Retinal pigment epithelial cell (primary cell): ENCODE results near the gene GJC2.

Experiments
- DNase-seq: peaks from one replicate; pipeline ENCODE4 v3.0.0-alpha.2; 2010; ENCODE audit warnings: low read depth
- H3K4me3 ChIP-seq: 2 replicates; pipeline ENCODE4 v1.5.1; 2011; ENCODE audit warnings: mild to moderate bottlenecking, low read length, control low read depth, moderate library complexity
- TF ChIP-seq, protein P1 (sequence below): conservative IDR thresholded peaks from 2 replicates; pipeline ENCODE4 v1.5.1; 2011; ENCODE audit warnings: low read depth, low read length, control low read depth, inconsistent platforms

The GJC2 gene

DNA sequence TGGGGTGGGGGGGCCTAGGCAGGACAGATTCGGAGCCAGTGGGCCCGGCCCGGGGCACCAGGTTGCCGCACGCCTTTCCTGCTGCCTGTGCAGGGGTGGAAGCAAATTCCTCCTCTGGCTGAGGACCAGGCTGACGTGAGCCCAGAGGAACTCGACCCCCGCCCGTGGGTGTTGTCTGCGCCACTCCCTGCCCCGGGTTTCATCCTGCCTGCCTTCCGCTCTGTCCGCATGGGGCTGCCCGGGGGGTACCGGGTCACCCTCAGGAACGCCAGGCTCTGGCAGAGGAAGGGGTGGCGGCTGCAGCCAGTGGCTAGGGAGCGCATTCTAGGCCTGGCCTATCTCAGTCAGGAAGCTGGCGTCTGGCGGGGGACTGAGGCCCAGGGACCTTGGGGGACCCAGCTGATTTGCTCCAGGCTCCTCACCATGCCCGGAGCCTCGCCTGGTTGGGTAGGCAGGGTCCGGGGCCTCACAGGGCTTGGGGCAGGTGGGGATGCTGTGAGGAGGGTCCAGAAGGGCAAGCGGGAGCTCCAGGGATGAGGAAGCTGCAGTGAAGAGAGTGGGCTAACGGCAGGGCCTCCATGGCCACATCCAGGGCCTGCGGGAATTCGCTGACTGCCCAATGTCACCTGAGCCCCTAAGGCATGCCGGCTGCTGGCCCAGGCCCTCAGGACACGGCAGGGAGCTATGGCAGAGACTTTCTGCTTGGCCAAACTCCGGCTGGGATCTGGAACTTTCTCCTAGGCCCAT is 13.4 kb downstream of the GJC2 start:
- H3K4me3 ChIP-seq = no peak overlapping the region
- TF ChIP-seq, protein P1, sequence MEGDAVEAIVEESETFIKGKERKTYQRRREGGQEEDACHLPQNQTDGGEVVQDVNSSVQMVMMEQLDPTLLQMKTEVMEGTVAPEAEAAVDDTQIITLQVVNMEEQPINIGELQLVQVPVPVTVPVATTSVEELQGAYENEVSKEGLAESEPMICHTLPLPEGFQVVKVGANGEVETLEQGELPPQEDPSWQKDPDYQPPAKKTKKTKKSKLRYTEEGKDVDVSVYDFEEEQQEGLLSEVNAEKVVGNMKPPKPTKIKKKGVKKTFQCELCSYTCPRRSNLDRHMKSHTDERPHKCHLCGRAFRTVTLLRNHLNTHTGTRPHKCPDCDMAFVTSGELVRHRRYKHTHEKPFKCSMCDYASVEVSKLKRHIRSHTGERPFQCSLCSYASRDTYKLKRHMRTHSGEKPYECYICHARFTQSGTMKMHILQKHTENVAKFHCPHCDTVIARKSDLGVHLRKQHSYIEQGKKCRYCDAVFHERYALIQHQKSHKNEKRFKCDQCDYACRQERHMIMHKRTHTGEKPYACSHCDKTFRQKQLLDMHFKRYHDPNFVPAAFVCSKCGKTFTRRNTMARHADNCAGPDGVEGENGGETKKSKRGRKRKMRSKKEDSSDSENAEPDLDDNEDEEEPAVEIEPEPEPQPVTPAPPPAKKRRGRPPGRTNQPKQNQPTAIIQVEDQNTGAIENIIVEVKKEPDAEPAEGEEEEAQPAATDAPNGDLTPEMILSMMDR = no peak
- no peak for DNase-seq

DNA sequence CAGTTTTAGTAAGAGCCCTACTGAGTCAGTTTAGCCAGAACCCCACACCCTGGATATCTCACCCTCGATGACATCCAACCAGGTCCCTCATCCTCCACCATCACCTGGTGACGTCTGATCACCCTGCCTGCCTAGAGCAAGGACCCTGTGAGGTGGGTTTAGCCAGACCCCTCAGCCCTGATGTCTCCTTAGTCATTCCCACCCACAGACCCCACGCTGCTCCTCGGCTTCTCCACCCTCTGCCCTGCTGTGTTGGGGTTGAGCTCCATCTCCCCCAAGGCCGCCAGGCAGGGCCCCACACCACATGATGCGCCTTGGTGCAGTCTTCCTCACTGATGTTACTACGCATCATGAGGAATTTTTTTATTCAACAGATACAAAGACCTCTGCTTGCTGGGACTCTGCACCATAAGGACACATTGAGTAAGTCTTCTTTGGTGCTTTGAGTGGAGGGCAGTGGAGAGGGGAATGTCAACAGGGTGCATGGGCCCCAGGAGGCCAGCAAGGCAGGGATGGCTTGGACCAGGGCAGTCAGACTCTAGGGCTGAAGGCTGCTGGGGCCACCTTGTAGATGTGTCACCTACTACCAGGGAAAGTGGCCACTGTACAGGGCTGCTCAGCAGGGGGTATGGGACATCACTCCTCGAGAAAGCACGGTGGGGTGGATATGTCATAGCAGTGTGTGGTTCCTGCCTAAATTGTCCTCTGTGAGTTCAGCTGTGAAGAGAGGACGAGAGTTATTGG is 14.2 kb downstream of the GJC2 start:
- TF ChIP-seq, protein P1 = no peak
- DNase-seq = no peak
- no peak overlapping the region for H3K4me3 ChIP-seq

DNA sequence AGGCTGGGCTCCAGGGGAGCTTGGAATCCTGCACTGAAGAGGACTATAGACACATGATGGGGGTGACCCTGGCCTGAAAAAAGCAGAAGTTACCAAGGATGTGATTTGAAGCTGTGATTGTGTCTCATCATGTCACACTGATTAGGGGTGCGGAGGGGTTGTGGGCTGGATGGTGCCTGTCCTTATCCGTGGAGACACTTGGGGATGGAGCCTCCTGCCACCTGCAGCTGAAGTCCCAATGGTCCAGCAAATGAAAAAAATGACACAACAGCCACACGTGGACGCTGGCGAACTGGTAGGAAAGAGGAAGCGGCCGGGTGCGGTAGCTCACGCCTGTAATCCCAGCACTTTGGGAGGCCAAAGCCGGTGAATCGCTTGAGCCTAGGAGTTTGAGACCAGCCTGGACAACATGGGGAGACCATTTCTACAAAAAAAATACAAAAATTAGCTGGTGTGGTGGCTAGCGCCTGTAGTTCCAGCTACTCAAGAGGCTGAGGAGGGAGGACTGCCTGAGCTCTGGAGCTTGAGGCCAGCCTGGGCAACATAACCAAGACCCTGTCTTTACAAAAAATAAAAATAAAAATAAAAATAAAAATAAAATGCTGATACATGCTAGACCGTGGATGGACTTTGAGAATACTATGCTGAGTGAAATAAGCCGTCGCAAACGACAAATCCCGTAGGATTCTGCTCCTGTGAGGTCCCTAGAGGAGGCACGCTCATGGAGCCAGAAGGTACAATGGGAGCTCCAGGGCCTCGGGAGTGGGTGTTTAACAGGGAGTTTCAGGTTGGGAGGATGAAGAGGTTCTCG is 15.0 kb downstream of the GJC2 start:
- DNase-seq = no peak
- H3K4me3 ChIP-seq = peak overlapping the region; percentile 63
- TF ChIP-seq, protein P1 = no peak

DNA sequence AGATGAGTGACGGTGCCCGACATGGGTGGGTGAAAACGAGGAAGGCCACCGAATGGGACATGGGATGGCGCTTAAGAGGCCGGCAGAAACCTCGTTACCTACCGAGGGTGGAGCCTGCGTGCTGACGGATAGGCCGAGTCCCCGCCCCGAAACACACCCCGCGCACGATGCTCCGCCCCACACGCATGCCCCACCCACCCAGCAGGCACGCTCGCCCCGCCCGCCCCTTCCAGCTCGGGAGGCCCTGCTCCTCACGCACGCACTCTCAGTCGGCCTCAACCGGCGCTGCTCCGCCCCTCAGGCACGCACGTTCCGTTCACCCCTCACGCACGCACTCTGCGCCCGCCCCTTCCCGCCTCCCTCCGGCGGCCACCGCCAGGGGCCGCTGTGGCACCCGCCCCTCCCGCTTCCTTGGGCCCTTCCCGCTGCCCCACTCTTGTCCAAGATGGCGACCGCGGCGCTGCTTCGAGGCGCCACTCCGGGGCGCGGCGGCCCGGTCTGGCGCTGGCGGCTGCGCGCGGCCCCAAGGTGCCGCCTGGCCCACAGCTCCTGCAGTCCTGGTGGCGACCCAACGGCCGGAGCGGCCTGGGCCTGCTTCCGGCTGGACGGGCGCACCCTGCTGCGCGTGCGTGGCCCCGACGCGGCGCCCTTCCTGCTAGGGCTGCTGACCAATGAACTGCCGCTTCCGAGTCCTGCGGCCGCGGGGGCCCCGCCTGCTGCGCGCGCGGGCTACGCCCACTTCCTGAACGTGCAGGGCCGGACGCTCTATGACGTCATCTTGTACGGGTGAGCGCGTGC is 15.8 kb downstream of the GJC2 start, which contains the start of gene IBA57:
Gene IBA57, plus strand, starts transcription at position 433 of the 798 bp plus-strand sequence. Its CDS starts 13 bp downstream, at position 446.
- peak; percentile 93 for DNase-seq
- TF ChIP-seq, protein P1 = peak; percentile 78
- peak within 1 kb of the TSS; percentile 76 for H3K4me3 ChIP-seq

DNA sequence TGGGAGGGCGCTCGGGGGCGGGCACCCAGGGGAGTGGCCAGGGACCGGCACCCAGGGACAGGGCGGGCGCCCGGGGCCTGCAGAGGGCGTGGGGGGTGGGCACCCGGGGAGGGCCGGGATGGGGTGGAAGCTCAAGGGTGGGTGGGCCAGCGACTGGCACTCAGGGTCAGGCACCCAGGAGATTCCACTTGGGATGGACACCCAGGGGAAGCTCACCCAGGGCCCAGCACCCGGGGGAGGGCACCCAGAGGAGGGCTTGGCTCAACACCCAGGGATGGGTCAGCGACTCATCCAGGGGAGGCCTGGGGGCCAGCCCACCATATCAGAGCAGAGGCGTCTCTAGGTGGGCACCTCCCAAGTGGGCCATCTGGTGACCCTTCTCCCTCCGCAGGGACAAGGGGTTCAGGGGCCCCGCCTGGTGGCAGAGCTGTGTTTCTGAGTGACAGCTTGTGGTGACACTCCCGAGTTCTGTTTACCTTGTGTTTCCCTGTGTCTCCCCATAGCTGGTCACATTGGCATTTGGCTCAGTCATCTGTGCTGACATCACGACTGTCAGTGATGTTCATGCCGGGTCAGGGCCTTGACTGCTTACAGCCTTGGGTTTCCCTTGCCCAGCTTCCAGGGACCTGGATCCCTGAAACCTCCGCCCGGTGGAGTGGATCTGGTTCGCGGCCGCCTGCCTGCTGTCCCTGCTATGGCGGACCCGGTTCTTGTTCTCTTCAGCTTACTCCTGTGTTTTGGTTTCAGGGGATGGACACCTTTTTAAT is 16.6 kb downstream of the GJC2 start:
- H3K4me3 ChIP-seq = peak overlapping the region; percentile 76
- no peak for DNase-seq
- TF ChIP-seq, protein P1 = peak; percentile 41
